Myometrial cell (primary cell): ENCODE measurements around the gene B3GAT3. TPM values are rescaled to one million over a fixed set of nuclear protein-coding genes. Genes with fewer than 3 reads are reported as not detected.

ENCODE experiments used
- total RNA-seq: library from RNA; depleted of rRNA; stranded (reverse); fragments of >200 nt; gene quantifications from 2 replicates; pipeline ENCODE4 v1.2.3, GENCODE V29; 2015

Gene B3GAT3
- 48.4 and 56.2 TPM in 2 replicates for total RNA-seq

DNA sequence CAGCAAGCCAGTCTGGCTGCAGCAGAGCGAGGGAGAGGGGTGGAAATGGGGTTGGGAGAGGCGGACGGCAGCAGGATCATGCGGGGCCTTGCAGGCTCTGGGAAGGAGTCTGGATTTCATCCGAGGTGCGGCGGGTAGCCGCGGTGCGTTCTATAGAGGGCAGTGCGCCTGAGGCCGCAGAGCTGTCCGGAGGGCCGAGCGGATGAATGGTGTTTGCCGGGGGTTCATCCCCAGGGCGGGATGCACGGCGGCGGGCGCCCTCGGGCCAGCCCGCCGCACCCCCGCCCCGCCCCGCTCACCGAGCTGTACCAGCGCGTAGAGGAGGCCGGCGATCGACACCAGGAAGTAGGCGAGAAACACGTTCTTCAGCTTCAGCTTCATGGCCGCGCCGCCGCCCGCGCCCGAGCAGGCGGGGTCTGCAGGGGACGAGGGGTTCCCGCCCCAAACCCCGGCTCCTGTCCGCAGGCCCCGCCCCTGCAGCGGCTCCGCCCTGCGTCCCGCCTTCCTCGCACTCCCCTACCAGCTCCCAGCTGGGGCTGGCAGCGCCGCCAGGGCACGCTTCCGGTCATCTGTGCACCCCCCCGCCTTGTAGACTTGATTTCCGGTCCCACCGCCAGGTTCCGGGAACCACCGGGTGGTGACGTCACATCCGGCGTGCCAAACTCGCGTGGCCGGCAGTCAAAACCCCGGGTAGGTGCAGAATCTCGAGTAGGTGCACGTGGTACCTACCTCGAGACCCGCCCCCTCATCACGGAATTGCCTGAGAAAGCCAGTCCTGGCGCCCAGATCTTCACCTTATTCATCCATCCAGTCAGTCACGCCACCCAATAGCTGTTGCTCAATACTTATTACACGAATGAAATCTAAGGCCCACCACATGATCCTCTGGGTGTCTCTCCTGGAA, at the start of gene B3GAT3:
Gene B3GAT3, minus strand, starts transcription at position 420 of the 904 bp plus-strand sequence. Its CDS starts 39 bp downstream, at position 381.

DNA sequence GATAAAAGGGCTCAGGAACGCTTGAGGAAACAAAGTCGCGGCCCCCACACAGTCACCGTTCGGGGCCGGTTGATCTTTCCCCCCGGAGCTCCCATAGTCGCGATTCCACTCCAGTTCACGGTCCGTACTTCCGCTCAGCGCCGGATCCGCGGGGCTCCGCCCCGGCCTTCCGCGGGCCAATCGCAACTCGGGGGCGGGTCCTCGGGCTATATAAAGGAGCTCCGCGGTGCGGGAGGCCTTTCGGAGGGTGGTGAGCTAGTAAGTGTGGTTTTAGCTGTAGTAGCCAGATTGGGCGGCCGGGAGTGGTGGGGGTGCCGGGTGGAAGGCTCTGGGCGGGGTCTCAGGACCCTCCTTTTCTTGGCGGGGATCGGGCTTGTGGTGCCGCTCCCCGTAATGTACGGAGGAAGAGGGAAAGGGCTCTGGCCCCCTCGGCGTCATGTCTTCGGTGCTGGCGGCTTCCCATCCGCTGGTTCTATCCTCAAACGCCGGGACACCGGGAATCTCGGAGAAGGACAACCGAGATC, 43.4 kb upstream of the B3GAT3 start, which contains the start of the genes C11orf98 and CSKMT:
Gene C11orf98, minus strand, starts transcription at position 136 of the 524 bp plus-strand sequence. Its CDS starts 41 bp downstream, at position 95.
Gene CSKMT, plus strand, starts transcription at position 238 of the 524 bp plus-strand sequence. CDS start 568 bp downstream, outside the sequence.

DNA sequence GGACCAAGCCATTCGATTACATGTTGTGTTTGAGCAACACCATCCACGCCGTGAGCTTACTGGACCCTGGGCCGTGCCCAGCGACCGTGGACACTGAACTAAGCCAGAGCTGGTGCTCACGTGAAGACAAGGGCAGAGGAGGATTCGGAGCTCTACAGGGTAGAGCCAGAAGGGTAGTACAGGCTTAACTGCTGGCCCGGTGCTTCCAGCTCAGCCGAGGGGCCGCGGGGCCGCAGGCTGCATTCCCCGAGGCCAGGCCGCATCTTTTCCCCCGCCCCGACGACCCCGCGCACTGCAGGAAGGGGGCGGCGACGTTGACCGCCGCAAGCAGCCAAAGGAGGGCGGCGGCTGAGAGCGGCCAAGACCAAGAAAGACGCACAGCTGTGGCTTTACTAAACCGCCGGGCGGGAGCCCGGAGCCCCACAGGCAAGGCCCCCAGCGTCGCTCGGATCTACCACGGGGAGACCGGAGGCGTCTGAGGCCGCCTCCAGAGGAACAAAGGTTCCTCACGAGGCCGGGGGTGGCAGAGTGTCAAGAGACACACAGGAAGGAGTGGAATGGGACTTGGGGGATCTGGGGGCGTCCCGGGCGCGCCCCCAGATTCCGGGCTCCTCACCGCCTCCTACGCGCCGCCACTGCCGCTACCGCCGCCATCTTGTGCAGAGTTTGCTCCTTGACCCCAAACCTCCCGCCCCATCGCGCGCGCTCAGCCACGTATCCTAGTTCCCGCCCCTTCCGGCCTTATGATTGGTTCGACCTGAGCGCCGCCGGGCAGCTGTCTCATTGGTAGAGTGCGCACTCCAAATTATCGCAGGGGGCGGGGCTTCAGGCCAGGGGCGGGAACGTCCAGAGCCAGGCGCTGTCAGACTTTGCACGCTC, 24.4 kb upstream of the B3GAT3 start, which contains the start of gene GANAB:
Gene GANAB, minus strand, starts transcription at position 668 of the 879 bp plus-strand sequence. Its CDS starts 14 bp downstream, at position 654.

DNA sequence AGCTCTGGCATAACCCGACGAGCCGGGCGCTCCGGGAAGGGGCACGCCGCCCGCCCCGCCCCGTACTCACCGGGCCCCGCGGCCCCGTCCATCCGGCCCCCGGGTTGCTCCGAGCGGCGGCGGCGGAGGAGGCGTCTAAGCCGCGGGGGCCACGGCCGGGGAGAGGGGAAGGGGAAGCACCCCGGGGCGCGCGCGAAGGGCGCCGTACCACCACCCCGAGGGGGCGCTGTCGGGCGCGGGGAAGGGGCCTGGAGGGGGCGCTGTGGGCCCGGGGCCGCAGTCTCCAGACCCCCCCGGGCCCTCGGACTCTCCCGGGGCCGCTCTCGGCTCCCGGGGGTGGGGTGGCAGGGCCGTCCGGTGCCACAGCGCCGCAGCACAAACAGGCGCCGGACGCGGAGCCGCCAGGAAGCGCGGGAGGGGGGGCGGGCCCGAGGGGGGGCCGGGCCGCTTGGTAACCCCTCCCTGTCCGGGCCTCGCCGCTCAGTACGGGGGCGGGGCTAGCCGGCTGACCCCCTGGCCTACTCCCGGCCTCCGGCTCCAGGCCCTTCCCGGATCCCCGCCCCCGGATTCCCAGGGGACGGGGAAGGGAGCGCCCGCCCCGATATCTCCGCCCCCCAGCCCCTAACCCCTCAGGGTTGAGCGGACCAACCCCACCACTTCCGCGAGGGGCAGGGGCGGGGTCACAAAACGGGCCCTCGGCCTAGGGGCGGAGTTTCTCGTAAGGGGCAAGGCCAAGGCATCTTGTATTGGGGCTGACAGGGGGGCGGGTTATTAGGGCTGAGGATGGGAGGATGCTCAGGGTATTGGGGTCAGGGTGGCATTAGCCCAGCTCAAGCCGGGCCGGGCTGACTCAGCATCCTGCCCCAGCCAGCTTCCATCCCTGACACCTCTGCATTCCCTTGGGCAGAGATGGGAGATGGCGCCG, 9.2 kb downstream of the B3GAT3 start, which contains the start of the genes EML3 and ROM1:
Gene EML3, minus strand, starts transcription at position 410 of the 925 bp plus-strand sequence. Its CDS starts 318 bp downstream, at position 92.
Gene ROM1, plus strand, starts transcription at position 892 of the 925 bp plus-strand sequence. Its CDS starts 25 bp downstream, at position 917.

DNA sequence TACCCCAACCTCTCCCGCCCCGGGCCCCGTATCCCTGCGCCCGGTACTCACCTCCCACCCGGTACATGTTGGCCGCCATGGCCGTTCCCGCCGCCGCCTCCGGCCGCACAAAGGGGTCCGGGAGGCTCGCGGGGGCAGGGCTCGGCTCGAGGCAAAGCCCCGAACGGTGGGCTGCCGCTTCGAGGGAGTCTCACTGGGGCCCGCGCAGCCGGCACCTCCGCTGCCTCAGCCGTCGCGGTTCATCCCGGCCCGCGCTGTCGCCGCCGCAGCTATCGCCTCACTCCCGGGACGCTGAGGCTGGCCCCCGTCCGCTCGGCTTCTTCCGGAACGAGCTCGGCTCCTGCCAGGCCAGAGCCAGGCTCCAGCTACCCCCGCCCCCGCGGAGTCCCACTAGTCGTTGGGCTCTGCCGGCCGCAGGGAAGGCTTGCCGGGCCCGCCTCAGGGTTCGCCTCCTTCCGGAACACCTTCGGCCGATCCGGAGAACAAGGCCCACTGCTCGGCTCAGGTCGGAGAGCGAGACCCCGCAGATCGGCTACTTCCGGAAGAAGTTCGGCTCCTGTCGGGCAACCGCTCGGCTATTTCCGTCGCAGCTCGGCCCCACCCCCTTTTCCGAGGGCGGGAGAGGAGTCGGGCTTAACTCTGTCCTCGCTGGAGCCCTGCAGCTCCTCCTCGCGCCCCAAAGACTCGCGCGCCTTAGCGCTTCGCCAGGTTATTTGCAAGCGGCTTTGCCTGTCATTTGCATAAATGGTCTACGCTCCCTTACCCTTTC, 20.2 kb downstream of the B3GAT3 start, which contains the start of gene MTA2:
Gene MTA2, minus strand, starts transcription at position 494 of the 769 bp plus-strand sequence. Its CDS starts 415 bp downstream, at position 79.

DNA sequence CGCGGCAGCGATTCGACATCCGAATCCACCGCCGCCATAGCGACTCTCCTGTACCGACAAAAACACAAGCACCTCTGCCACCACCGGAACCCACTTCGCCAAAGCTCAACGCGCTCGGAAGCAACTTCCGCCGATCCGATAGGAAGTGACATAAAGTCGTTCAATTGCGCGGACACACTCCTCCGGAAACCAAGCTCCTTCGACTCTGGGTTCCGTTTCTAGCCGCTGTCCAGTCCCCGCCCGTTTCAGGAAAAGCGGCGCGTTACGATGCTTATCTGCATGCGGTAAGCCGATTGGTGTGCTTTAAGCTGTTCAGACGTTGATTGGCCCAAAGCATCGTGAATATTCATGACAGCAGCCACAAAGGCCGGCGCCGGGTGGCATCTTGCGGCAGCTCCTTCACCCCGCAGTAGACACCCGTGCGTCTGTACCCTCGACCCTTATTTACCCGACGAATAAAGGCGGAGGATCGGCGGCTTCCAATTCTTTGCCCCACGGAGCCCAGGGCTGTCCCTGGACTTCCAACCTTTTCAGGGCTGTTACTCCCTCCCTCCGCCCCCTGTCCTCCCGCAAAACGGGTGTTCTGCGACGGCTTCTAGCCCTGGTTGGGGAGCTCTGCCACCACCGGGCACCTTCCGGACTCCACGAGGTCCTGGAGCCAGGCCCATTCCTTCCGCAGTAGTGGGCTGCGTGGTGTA, 30.2 kb downstream of the B3GAT3 start, which contains the start of gene TUT1:
Gene TUT1, minus strand, starts transcription at position 76 of the 698 bp plus-strand sequence. Its CDS starts 38 bp downstream, at position 38.

DNA sequence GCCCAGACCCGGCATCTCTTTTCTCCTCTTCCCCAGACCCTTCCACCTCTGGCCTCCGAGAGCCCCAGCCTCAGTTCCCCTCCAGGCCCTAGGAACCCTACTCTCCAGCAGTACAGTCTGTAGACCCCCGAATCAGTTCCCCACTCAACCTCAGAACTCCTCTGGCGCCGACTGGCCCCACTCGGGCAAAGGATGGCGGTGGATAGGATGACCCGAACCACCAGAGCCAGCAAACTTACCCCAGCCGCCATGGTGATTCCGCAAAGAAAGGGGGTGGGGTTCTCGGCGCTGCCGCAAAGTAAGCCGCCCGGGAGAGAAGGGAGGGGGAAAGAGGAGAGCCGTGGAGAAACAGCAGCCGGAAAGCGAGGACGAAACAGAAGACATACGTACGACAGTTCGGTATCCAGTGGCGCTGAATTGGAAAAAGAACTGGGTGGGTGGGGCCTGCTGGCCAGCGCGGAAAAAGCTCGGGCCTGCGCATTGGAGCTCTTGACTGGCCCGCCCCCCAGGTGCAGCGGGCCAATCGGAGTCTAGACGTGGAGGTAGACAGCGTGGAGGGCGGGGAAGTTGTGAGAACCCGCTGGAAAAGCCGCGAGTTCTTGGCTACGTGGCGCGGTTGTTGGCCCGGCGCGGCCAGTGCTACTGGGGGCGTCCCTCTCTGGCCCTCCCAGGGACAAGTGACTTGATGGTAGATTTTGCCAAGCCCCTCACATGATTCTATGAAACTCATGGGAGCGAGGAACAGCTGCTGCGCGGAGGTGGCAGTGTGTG, 48.0 kb downstream of the B3GAT3 start, which contains the start of gene EEF1G:
Gene EEF1G, minus strand, starts transcription at position 300 of the 771 bp plus-strand sequence. Its CDS starts 49 bp downstream, at position 251.

Other genes starting within 250 kb of the B3GAT3 start
- gene SCGB1A1, start 203.0 kb downstream of the B3GAT3 start, total RNA-seq: not detected in 2 replicates
- 251 and 358 TPM in 2 replicates for gene AHNAK, start 75.2 kb downstream of the B3GAT3 start, total RNA-seq
- gene EEF1G, start 48.1 kb downstream of the B3GAT3 start, total RNA-seq: 2,051 and 2,264 TPM in 2 replicates
- gene TUT1, start 30.5 kb downstream of the B3GAT3 start, total RNA-seq: 5.5 and 9.6 TPM in 2 replicates
- 81.7 and 109 TPM in 2 replicates for gene MTA2, start 20.1 kb downstream of the B3GAT3 start, total RNA-seq
- gene EML3, start 9.2 kb downstream of the B3GAT3 start, total RNA-seq: 17.0 and 22.9 TPM in 2 replicates
- gene ROM1, start 8.7 kb downstream of the B3GAT3 start, total RNA-seq: 2.8 and 14.1 TPM in 2 replicates
- gene GANAB, start 24.6 kb upstream of the B3GAT3 start, total RNA-seq: 263 and 291 TPM in 2 replicates
- gene INTS5, start 31.3 kb upstream of the B3GAT3 start, total RNA-seq: 20.6 and 26.2 TPM in 2 replicates
- gene C11orf98, start 43.2 kb upstream of the B3GAT3 start, total RNA-seq: 47.0 and 88.6 TPM in 2 replicates
- 2.9 and 20.2 TPM in 2 replicates for gene CSKMT, start 43.3 kb upstream of the B3GAT3 start, total RNA-seq
- gene UQCC3, start 49.7 kb upstream of the B3GAT3 start, total RNA-seq: 8.6 and 10.5 TPM in 2 replicates
- gene LBHD1, start 50.3 kb upstream of the B3GAT3 start, total RNA-seq: 6.9 and 11.0 TPM in 2 replicates
- gene UBXN1, start 57.1 kb upstream of the B3GAT3 start, total RNA-seq: 97.7 and 109 TPM in 2 replicates
- gene LRRN4CL, start 67.5 kb upstream of the B3GAT3 start, total RNA-seq: 5.8 and 6.6 TPM in 2 replicates
- gene BSCL2, start 85.4 kb upstream of the B3GAT3 start, total RNA-seq: 79.6 and 137 TPM in 2 replicates
- gene GNG3, start 85.7 kb upstream of the B3GAT3 start, total RNA-seq: not detected in 2 replicates
- gene HNRNPUL2, start 105.5 kb upstream of the B3GAT3 start, total RNA-seq: 6.6 and 6.9 TPM in 2 replicates
- 27.1 and 44.5 TPM in 2 replicates for gene TTC9C, start 106.5 kb upstream of the B3GAT3 start, total RNA-seq
- gene ZBTB3, start 132.2 kb upstream of the B3GAT3 start, total RNA-seq: 6.1 and 10.3 TPM in 2 replicates
- gene POLR2G, start 139.6 kb upstream of the B3GAT3 start, total RNA-seq: 96.1 and 114 TPM in 2 replicates
- gene TAF6L, start 149.4 kb upstream of the B3GAT3 start, total RNA-seq: 11.8 and 18.6 TPM in 2 replicates
- gene TMEM179B, start 165.4 kb upstream of the B3GAT3 start, total RNA-seq: 73.7 and 93.1 TPM in 2 replicates
- gene TMEM223, start 170.0 kb upstream of the B3GAT3 start, total RNA-seq: 40.9 and 43.8 TPM in 2 replicates
- gene NXF1, start 183.5 kb upstream of the B3GAT3 start, total RNA-seq: 26.2 and 30.5 TPM in 2 replicates
- 33.2 and 59.2 TPM in 2 replicates for gene STX5, start 210.1 kb upstream of the B3GAT3 start, total RNA-seq
- gene TEX54, start 210.9 kb upstream of the B3GAT3 start, total RNA-seq: not detected in 2 replicates
- gene WDR74, start 217.6 kb upstream of the B3GAT3 start, total RNA-seq: 39.7 and 57.4 TPM in 2 replicates